Lower lobe of right lung (tissue), 2 donors: Measurements from ENCODE around the gene PLD5. TPM values are rescaled to one million over a fixed set of nuclear protein-coding genes. Genes with fewer than 3 reads are reported as not detected.

Experiments used
- ATAC-seq, 2 donors: fragments of 200-7000 bp; cut with Tn5 transposase; one replicate each; pipeline ENCODE4 v1.9.1; 2020 to 2022; ENCODE audit warnings: mild to moderate bottlenecking in 2 of 2, moderate library complexity in 2 of 2
- DNase-seq: peaks from one replicate; pipeline ENCODE4 v3.0.0-alpha.2; 2020
- H3K27ac ChIP-seq: fragments of 200-600 bp; one replicate; pipeline ENCODE4 v1.8.0; 2022
- H3K27me3 ChIP-seq: fragments of 200-600 bp; one replicate; pipeline ENCODE4 v1.8.0; 2022; ENCODE audit warnings: low read depth
- H3K36me3 ChIP-seq: fragments of 200-600 bp; one replicate; pipeline ENCODE4 v1.8.0; 2022; ENCODE audit warnings: mild to moderate bottlenecking
- H3K4me1 ChIP-seq: fragments of 200-600 bp; one replicate; pipeline ENCODE4 v1.8.0; 2022
- H3K4me3 ChIP-seq: fragments of 200-600 bp; one replicate; pipeline ENCODE4 v1.8.0; 2022; ENCODE audit warnings: mild to moderate bottlenecking
- H3K9me3 ChIP-seq: fragments of 200-600 bp; one replicate; pipeline ENCODE4 v1.8.0; 2022
- CTCF ChIP-seq: fragments of 200-600 bp; IDR thresholded peaks from one replicate; pipeline ENCODE4 v1.8.0; 2022; ENCODE audit warnings: antibody characterized with exemption, mild to moderate bottlenecking
- intact Hi-C: fragments of 100-400 bp; cut with DNase I; formaldehyde crosslinking; loops from one replicate; pipeline ENCODE4 v1.11.0; 2022
- total RNA-seq: library from RNA; stranded (reverse); fragmentation: NEBNext Ultra II Directional; extraction: Animal tissue kit (Norgen Biotek cat#: 25700); gene quantifications from one replicate; pipeline ENCODE4 v1.2.1, GENCODE V29; 2021
- donor health status: DM: no; HTN: yes; CAD: no; lungs with severe emphysema.

Gene PLD5
- total RNA-seq, 1 donor from 2014 or later = 0.21 TPM

- Histone ChIP-seq H3K4me3 (no peak overlapping the region), H3K4me1 (no peaks in the 10 kb centered on the region), H3K27ac (no peak overlapping the region), H3K27me3 (no peaks in the 10 kb centered on the region), H3K36me3 (no peaks in the 10 kb centered on the region), H3K9me3 (no peaks in the 10 kb centered on the region)
- TF ChIP-seq CTCF = no peak
- ATAC-seq = peak in 1 of 2 donors; percentile 41
- DNase-seq = no peak
- intact Hi-C loops = no loop called here
Measured at GRCh38 chr1:242056988-242057744, 467.3 kb downstream of the PLD5 start.

- intact Hi-C loops = no loop called here
- no peak for TF ChIP-seq CTCF
- no peak overlapping the region for H3K4me3 ChIP-seq
- H3K27ac ChIP-seq = no peak overlapping the region
- H3K36me3 ChIP-seq = no peaks in the 10 kb centered on the region
- ATAC-seq (no peak), DNase-seq (no peak)
- no peaks in the 10 kb centered on the region for H3K27me3 ChIP-seq
- no peaks in the 10 kb centered on the region for H3K9me3 ChIP-seq
- H3K4me1 ChIP-seq = no peaks in the 10 kb centered on the region
Measured at GRCh38 chr1:242055749-242056320, 468.7 kb downstream of the PLD5 start.

- no peak for TF ChIP-seq CTCF
- H3K36me3 ChIP-seq = no peaks in the 10 kb centered on the region
- H3K9me3 ChIP-seq = no peaks in the 10 kb centered on the region
- no peak overlapping the region for H3K27ac ChIP-seq
- intact Hi-C loops = no loop called here
- H3K4me3 ChIP-seq = no peak overlapping the region
- H3K27me3 ChIP-seq = no peaks in the 10 kb centered on the region
- no peak for ATAC-seq
- H3K4me1 ChIP-seq = no peaks in the 10 kb centered on the region
- no peak for DNase-seq
Measured at GRCh38 chr1:242043165-242043564, 481.3 kb downstream of the PLD5 start.

- TF ChIP-seq CTCF = no peak
- no peaks in the 10 kb centered on the region for H3K4me1 ChIP-seq
- no peaks in the 10 kb centered on the region for H3K36me3 ChIP-seq
- H3K4me3 ChIP-seq = no peak overlapping the region
- H3K27me3 ChIP-seq = no peaks in the 10 kb centered on the region
- no peak for ATAC-seq
- H3K27ac ChIP-seq = no peak overlapping the region
- DNase-seq = no peak
- intact Hi-C loops = no loop called here
- no peaks in the 10 kb centered on the region for H3K9me3 ChIP-seq
Measured at GRCh38 chr1:242034392-242034791, 490.1 kb downstream of the PLD5 start.

GRCh38 chr1:242033447-242033846 lies 491.1 kb downstream of the PLD5 start:
- intact Hi-C loops = no loop called here
- peak in 1 of 2 donors; percentile 34 for ATAC-seq
- Histone ChIP-seq H3K4me1 (no peaks in the 10 kb centered on the region), H3K9me3 (no peaks in the 10 kb centered on the region), H3K27me3 (no peaks in the 10 kb centered on the region), H3K36me3 (no peaks in the 10 kb centered on the region), H3K27ac (no peak overlapping the region), H3K4me3 (no peak overlapping the region)
- DNase-seq = no peak
- TF ChIP-seq CTCF = no peak
